HEK293T (cell line): ENCODE measurements around the gene XIAP.
A peak's percentile ranks its signal among the peaks of the same experiment; 100 is the strongest.
"Not testable (repeated sequence)": the region's sequence is repeated elsewhere in the genome, so short reads cannot be mapped to it uniquely, and the experiment has no call there.

Experiments
- CTCF ChIA-PET: fragments of 350-600 bp; formaldehyde crosslinking; extraction: SDS; loops from one replicate; lab custom pipeline; 2021; ENCODE audit warnings: antibody characterized with exemption, inconsistent platforms; lab: Yijun Ruan, JAX
- POLR2A ChIA-PET: fragments of 350-600 bp; formaldehyde crosslinking; extraction: SDS; loops from one replicate; lab custom pipeline; 2020; ENCODE audit warnings: antibody characterized with exemption, inconsistent platforms; lab: Yijun Ruan, JAX
- DNase-seq: peaks from one replicate; pipeline ENCODE4 v3.0.0; 2012; ENCODE audit warnings: mixed read lengths; ENCODE audit errors: extremely low spot score
- ARNT ChIP-seq: fragments of 450-650 bp; IDR thresholded peaks from 2 replicates; pipeline ENCODE4 v1.6.1; 2017; ENCODE audit warnings: mild to moderate bottlenecking
- BHLHE40 ChIP-seq: fragments of 450-650 bp; IDR thresholded peaks from 2 replicates; pipeline ENCODE4 v1.6.1; 2016; ENCODE audit warnings: mild to moderate bottlenecking, moderate library complexity, borderline replicate concordance
- CTBP1 ChIP-seq: fragments of 450-650 bp; IDR thresholded peaks from 2 replicates; pipeline ENCODE4 v1.6.1; 2016; ENCODE audit warnings: borderline replicate concordance
- ELF4 ChIP-seq: fragments of 450-650 bp; IDR thresholded peaks from 2 replicates; pipeline ENCODE4 v1.6.1; 2017; ENCODE audit warnings: antibody characterized with exemption
- FOXA1 ChIP-seq: fragments of 450-650 bp; IDR thresholded peaks from 2 replicates; pipeline ENCODE4 v1.6.1; 2016; ENCODE audit warnings: mild to moderate bottlenecking
- FOXK2 ChIP-seq: fragments of 450-650 bp; IDR thresholded peaks from 2 replicates; pipeline ENCODE4 v1.6.1; 2016; ENCODE audit warnings: mild to moderate bottlenecking
- FOXM1 ChIP-seq: fragments of 450-650 bp; IDR thresholded peaks from 2 replicates; pipeline ENCODE4 v1.6.1; 2017; ENCODE audit warnings: mild to moderate bottlenecking, borderline replicate concordance
- HDGF ChIP-seq: fragments of 450-650 bp; IDR thresholded peaks from 2 replicates; pipeline ENCODE4 v1.6.1; 2017; ENCODE audit warnings: antibody characterized with exemption, borderline replicate concordance
- L3MBTL2 ChIP-seq: fragments of 450-650 bp; conservative IDR thresholded peaks from 2 replicates; pipeline ENCODE4 v1.6.1; 2016; ENCODE audit warnings: mild to moderate bottlenecking
- LEF1 ChIP-seq: fragments of 450-650 bp; IDR thresholded peaks from 2 replicates; pipeline ENCODE4 v1.6.1; 2017; ENCODE audit warnings: mild to moderate bottlenecking, borderline replicate concordance
- NFRKB ChIP-seq: fragments of 450-650 bp; IDR thresholded peaks from 2 replicates; pipeline ENCODE4 v1.6.1; 2016; ENCODE audit warnings: mild to moderate bottlenecking, moderate library complexity
- PKNOX1 ChIP-seq: fragments of 450-650 bp; IDR thresholded peaks from 2 replicates; pipeline ENCODE4 v1.6.1; 2016
- SP1 ChIP-seq: fragments of 450-650 bp; IDR thresholded peaks from 2 replicates; pipeline ENCODE4 v1.6.1; 2017
- SUZ12 ChIP-seq: fragments of 450-650 bp; IDR thresholded peaks from 2 replicates; pipeline ENCODE4 v1.6.1; 2016; ENCODE audit warnings: mild to moderate bottlenecking
- TARDBP ChIP-seq: fragments of 450-650 bp; IDR thresholded peaks from 2 replicates; pipeline ENCODE4 v1.6.1; 2016
- ZNF384 ChIP-seq: fragments of 450-650 bp; IDR thresholded peaks from 2 replicates; pipeline ENCODE4 v1.6.1; 2016

Gene XIAP

GRCh38 chrX:123849906-123850305 lies 9.9 kb upstream of the XIAP start:
- DNase-seq, POLR2A ChIA-PET, CTCF ChIA-PET: not testable (repeated sequence)
- peak; percentile 41; the same call in 1 of the 2 replicates for TF ChIP-seq L3MBTL2

DNA sequence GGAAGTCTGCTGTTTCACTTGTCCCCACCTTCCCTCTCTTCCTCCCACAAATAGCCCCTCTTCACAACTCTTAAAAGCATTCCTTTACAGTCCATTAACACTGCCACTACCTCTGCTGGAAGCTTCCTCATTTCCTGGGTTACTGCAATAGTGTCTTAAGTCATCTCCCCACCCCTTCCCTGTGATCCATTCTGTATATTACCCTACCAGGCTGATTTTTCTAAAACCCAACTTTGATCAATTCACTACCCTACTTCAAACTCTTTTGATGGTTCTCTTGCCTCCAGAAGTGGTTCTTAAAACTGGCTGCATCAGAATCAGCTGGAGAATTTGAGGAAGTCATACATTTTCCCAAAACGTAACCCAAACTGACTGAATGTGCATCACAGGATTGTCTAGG lies 8.8 kb upstream of the XIAP start:
- CTCF ChIA-PET: no interaction called here
- TF ChIP-seq NFRKB: no peak
- TF ChIP-seq FOXA1: no peak
- TF ChIP-seq PKNOX1: no peak
- no peak for TF ChIP-seq FOXK2
- no peak for TF ChIP-seq TARDBP
- TF ChIP-seq SP1: no peak
- no peak for TF ChIP-seq SUZ12
- TF ChIP-seq FOXM1: no peak
- TF ChIP-seq ZNF384: no peak
- no peak for TF ChIP-seq HDGF
- no peak for TF ChIP-seq ARNT
- TF ChIP-seq BHLHE40: no peak
- no peak for TF ChIP-seq CTBP1
- no peak for TF ChIP-seq ELF4
- no peak for DNase-seq
- POLR2A ChIA-PET: no interaction called here

- no peak for DNase-seq
Observed at GRCh38 chrX:123854329-123854728, 5.5 kb upstream of the XIAP start.

DNA sequence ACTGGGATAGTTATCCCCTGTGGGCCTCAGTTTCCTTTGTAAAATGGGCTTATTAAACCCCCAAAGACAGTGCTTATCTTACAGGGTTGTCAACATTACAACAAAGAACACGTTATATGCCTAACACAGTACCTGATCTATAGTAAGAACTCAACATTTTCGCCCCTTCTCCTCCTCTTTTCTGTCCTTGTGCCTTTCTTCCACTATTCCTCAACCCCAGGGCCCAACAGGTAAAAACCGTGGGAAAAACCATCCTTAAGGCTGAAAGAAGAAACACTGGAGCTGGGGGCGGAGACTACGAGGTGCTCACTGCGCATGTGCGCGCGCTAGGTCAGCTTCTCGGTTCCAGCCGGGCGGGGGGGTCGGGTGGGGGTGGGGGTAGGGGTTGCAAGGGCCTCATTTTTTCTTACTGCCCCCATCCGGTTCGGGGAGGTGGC lies 426 bp upstream of the XIAP start:
- ChIA-PET CTCF (no interaction called here), POLR2A (interaction anchor here (1.1 to 1.9 kb wide), 2 partner anchors 24 to 26 kb away, joined by 4 to 7 read pairs; no protein-coding TSS in a partner anchor)
- DNase-seq: no peak
- TF ChIP-seq L3MBTL2 (0 out of 2 replicates have a peak, but pooled peaks have one; percentile 48), BHLHE40 (no peak)

More at GRCh38 chrX:123854329-123854728, 5.5 kb upstream of the XIAP start:
- CTCF ChIA-PET: no interaction called here
- no peak for TF ChIP-seq NFRKB
- no peak for TF ChIP-seq ZNF384
- TF ChIP-seq CTBP1: no peak
- TF ChIP-seq FOXM1: no peak
- TF ChIP-seq SP1: no peak
- TF ChIP-seq HDGF: no peak
- no peak for TF ChIP-seq FOXA1
- no peak for TF ChIP-seq L3MBTL2
- no peak for TF ChIP-seq FOXK2
- TF ChIP-seq PKNOX1: no peak
- no peak for TF ChIP-seq ARNT
- TF ChIP-seq SUZ12: no peak
- no peak for TF ChIP-seq TARDBP
- no peak for TF ChIP-seq BHLHE40
- TF ChIP-seq ELF4: no peak
- TF ChIP-seq LEF1: no peak
- POLR2A ChIA-PET: no interaction called here

GRCh38 chrX:123860983-123861382 lies 1.1 kb downstream of the XIAP start:
- POLR2A ChIA-PET: interaction anchor here (0.6 to 2.2 kb wide), 6 partner anchors 10 to 124 kb away, joined by 3 to 8 read pairs (median 4); no protein-coding TSS in a partner anchor
- TF ChIP-seq ARNT (no peak), NFRKB (no peak), ZNF384 (no peak)
- no peak for DNase-seq
- CTCF ChIA-PET: no interaction called here

DNA sequence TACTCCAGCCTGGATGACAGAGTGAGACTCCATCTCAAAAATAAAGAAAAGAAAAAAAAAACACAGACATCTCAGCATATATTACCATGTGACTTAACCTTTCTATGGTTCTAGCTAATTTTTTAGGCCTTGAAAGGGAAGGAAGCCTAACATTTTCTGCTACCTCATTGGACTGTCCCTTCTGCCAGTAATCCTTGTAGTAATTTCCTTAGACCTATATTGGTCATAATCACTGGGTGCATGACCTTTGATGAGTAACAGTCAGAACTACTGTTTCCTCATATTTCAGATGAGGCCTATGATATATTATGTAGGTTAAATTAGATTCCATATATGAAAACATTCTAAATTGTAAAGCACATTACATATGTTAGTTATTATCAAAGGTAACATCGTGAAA lies 9.6 kb downstream of the XIAP start:
- POLR2A ChIA-PET: interaction anchor here (2.5 kb wide), 1 partner anchor 9 kb away, joined by 8 read pairs; no protein-coding TSS in a partner anchor

GRCh38 chrX:123871309-123871708 lies 11.5 kb downstream of the XIAP start:
- TF ChIP-seq CTBP1: no peak
- no peak for TF ChIP-seq ARNT
- no peak for TF ChIP-seq HDGF
- no peak for TF ChIP-seq ELF4
- ChIA-PET CTCF (no interaction called here), POLR2A (interaction anchor here (2.5 kb wide), 1 partner anchor 10 kb away, joined by 8 read pairs; no protein-coding TSS in a partner anchor)
- DNase-seq: no peak

More for the DNA sequence above, 9.6 kb downstream of the XIAP start:
- CTCF ChIA-PET: interaction anchor here (0.6 to 1.0 kb wide), 2 partner anchors 11 to 35 kb away, joined by 3 read pairs; no protein-coding TSS in a partner anchor
- TF ChIP-seq FOXK2: no peak
- no peak for DNase-seq

DNA sequence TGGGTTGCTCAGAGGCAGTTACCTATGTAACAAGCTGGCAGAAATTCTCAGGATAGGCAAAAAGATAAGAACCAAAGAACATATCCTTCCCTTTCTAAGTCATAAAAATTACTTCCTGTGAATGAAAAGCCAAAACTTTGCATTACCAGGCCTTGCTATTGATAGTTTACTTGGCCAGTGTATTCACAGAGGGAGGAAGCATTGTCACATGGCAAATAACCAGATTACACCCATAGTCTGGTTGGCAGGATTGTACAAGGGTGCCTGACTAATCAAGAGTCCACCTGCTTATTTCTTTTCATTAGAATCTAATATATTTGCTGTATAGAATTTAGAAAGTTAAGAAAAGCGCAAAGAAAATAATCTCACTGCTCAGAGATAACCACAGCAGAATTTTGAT lies 14.1 kb downstream of the XIAP start:
- no peak for DNase-seq
- CTCF ChIA-PET: interaction anchor here (0.8 kb wide), 1 partner anchor 40 kb away, joined by 4 read pairs; no protein-coding TSS in a partner anchor
- POLR2A ChIA-PET: no interaction called here
- TF ChIP-seq L3MBTL2: no peak
